HG03095 (cell line): ENCODE data around the gene LCN1.
"Not testable (repeated sequence)": the region's sequence is repeated elsewhere in the genome, so short reads cannot be mapped to it uniquely, and the experiment has no call there.

Experiments
- ATAC-seq: cut with Tn5 transposase; IDR thresholded peaks from one replicate; pipeline ENCODE4 v1.9.1; 2021; ENCODE audit warnings: moderate library complexity; ENCODE audit not compliant: unreplicated experiment

Gene LCN1

DNA sequence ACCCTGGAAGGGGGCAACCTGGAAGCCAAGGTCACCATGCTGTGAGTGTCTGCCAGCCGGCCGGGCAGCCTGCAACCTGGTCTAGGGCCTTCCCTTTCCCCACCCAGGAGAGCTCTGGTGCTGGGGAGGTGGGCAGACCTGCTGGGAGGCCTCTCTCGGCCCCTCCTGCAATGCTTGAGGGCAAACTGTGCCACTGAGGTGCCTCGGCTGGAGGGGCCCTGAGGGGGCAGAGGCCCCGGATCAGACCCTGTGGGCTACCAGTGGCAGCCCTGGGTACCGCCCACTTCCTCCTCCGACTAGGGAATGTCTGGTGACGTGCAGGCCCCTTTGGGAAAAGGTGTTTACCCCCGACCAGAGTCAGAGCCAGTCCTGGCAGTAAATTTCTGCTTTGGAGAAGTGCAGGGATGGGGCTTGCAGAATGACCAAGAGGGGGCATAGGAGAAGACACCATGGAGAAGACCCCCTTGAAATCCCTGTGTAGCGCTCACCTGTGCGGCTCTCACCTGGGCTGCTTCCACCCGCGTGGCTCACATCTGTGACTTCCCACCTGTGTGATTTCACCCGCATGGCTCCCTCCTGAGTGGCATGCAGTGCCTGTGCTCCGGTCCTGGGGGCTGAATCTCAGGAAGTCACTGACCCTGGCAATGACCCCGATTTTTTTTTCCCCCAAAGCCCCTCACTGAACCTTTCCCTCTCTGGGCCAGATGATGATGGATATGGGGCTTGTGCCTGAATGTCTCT lies 1.1 kb downstream of the LCN1 start:
- no peak for ATAC-seq

DNA sequence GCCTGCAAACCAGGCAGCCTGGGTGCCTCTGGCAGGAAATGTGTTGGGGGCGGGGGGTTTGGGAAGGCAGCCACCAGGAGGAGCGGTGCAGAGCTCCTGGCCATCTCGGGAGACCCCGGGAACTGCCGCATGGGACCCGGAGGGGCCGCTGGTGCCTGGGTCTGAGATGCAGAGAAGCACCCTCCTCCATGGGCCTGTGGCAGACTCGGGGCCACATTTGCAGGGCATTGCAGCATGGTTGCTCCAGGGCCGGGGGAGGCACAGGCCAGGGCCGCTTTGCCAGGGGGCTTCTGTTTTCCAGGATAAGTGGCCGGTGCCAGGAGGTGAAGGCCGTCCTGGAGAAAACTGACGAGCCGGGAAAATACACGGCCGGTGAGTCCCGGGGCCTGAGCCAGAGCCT lies 1.7 kb downstream of the LCN1 start:
- no peak for ATAC-seq

DNA sequence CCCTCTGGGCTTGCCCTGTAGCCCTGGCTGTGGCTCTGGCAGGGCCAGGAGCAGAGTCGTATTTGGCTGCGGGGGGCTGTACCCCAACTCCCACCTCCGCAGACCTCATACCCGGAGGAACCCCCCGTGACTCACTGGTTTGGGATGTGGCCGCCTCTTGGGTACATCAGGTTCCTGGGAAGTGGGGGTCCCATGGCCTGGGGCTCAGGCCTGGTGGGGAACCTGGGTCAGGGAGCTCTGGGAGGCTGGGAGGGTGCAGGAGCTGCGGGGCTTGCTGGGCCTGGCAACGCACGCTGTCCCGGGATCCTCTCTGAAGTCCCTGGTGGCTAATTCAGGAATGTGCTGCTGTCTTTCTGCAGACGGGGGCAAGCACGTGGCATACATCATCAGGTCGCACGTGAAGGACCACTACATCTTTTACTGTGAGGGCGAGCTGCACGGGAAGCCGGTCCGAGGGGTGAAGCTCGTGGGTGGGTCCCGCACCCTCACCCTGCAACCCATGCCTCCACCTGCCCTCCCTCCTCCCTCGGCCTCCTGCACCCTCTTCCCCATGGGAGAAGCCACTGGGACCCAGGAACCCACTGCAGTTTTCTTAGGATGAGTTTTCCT lies 2.4 kb downstream of the LCN1 start:
- no peak for ATAC-seq

DNA sequence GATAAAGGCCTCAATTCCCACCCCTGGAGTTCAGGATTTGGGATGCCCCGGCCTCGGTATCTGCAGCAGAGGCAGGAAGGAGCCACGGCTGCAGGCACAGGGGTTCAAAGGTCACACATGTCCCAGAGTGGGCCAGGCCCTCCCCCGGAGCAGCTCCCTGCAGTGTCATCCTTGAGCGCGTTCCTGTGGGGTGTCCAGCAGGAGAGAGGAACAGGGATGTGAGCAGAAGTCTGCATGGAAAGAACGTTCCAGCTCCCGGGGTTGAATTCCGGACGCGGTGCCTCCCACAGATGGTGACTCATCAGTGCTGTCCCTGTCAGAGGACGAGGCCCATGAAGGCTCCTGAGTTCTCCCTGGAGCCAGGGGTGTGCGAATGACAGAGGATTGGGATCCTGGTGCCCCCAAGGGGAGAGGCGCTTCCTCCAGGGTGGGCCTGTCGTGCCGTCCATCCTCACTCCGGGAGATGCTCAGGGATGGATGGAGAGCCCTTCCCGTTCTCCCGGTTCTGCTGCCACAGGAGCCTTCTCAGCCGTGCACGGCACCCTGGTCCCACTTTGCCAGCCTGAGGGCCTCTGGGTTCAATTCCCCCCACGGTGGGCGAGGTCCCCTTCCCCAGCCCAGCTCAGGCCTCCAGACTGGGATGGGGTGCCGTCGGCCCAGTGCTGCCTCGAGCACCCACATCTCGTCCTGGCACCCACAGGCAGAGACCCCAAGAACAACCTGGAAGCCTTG lies 3.1 kb downstream of the LCN1 start:
- ATAC-seq, result no peak

DNA sequence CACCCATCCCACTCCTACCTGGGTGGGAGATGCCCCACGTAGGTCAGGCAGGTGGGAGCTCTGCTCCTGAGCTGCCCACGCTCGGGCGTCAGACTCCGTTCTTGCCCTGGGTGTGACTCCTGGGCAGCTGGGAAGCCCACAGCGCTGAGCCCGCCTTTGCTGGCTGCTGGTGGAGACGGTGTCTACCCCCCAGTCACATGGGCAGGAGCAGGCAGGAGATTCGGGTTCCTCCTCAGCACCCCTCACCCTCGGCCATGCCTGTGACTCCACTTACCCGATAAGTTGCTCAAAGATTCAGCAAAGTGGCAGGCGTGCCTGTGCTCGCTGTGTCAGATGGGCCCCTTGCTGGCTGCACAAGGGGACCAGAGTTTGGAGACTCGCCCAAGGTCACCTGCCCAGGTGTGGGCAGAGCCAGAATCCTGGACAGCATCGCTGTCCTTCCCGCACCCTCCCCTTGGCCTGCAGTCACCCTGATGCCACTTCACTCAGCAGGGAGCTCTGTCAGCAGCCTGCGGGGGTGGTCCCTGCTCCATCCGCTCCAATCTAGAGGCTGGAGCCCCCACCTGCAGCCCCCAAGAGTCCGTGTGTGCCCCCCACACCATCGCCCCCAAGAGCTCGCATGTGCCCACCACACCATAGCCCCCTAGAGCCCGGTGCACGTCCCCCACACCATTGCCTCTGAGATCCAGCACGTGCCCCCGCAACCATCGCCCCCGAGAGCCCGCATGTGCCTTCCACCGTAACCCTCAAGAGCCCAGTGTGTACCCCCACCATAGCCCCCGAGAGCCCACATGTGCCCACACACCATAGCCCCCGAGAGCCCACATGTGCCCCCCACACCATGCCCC lies 4.2 kb downstream of the LCN1 start:
- ATAC-seq, result no peak

DNA sequence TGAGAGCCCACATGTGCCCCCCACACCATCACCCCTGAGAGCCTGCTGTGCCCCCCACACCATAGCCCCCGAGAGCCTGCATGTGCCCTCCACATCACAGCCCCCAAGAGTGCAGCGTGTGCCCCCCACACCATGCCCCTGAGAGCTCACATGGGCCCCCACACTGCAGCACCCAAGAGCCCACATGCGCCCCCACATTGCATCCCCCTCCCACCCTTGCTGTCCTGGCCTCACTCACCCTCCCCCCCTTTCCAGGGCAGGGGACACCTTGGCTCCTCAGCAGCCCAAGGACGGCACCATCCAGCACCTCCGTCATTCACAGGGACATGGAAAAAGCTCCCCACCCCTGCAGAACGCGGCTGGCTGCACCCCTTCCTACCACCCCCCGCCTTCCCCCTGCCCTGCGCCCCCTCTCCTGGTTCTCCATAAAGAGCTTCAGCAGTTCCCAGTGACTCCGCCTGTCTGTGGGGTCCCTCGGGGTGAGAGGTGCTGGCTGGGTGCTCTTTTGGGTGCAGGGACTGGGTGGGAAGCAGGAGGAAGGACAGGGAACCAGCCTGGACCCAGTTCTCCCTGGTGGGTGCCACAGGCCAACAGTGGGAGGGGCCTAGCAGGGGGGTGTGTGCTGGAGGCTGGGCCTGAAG lies 5.0 kb downstream of the LCN1 start:
- no peak for ATAC-seq

DNA sequence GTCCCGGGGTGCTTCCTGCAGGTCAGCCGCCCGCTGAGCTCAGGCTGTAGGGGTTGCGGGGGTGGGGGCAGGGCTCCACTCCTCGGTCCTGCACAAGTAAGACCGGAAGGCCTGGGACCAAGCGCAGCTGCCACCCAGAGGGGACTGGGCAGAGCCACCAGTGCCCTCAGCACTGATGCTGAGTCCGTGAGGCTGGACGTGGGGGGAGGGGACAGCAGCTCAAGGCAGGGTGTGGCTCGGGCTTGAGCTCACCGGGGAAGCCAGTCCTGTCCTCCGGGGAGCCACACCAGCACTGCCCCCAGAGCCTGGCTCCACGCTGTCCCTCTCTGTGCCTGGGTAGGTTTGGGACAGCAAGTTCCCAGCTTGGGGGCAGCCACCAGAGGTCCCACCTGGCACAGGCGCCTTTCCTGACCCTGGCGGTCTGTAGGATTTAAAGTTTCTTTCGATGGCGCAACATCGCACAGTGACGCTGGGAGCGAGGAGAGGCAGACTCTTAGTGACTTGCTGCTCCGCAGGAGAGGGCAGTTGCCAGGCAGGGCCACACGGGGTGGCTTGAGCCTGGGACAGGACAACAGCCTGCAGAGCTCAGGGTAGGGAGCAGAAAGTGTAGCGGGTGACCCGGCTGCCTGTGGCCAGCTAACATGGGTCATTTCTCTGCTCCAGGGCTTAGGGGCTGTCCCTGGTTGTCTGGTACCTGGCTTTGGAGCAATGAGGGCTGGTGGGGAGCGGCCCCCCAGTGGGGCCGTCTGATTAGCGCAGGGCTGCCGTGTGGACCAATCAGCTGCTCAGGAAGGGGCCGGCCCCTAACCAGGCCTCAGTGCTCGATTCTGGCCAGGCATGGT lies 5.7 kb downstream of the LCN1 start:
- ATAC-seq, result no peak

DNA sequence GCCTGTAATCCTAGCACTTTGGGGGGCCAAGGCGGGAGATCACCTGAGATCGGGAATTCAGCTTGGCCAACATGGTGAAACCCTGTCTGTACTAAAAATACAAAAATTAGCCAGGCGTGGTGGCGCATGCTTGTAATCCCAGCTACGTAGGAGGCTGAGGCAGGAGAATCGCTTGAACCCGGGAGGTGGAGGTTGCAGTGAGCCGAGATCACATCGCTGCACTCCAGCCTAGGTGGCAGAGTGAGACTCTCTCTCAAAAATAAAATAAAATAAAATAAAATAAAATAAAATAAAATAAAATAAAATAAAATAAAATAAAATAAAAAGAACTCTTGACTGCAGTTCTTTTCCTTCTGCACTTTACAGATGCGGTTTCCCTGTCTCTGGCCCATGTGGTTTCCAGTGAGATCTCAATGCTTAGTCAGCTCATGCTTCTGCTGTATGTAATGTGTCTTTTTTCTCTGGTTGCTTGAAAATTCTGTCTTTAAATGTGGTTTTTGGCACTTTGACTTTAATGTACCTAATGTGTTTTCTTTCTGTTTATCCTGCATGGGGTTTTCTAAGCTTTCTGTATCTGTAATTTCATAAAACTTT lies 7.7 kb downstream of the LCN1 start:
- not testable (repeated sequence) for ATAC-seq

DNA sequence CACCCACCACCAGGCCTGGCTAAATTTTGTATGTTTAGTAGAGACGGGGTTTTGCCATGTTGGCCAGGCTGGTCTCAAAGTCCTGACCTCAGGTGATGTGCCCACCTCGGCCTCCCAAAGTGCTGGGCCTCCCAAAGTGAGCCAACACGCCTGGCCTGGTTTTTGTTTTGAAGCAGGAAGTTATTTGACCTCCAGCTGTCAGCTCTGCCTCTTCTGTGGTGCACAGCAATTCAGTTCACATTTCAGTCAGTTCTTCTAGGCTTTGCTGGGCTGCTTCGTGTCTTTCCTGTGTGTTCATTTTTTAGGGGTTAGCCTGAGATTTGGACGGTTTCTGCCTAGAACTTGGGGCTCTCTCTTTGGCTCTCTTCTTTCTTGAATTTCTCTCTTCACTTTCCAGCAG lies 8.9 kb downstream of the LCN1 start:
- ATAC-seq, result no peak

DNA sequence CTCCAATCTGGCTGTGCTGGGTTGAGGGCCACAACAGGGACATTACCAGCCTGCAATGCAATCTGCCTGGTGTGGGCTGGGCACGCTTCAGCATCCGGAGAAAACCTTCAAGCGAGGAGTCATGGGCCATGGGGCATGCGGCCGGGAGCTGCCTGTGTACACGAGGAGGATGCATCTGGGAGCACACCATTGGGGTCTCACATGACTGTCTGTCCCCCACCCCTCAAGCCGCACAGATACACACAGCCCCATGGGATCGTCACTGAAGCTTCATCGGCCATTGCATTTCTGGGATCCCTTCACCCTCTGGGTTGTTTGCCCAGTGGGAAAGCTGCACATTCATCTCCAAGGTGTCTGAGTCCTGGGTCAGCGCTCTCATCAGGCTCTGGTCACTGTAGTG lies 9.9 kb downstream of the LCN1 start:
- no peak for ATAC-seq

DNA sequence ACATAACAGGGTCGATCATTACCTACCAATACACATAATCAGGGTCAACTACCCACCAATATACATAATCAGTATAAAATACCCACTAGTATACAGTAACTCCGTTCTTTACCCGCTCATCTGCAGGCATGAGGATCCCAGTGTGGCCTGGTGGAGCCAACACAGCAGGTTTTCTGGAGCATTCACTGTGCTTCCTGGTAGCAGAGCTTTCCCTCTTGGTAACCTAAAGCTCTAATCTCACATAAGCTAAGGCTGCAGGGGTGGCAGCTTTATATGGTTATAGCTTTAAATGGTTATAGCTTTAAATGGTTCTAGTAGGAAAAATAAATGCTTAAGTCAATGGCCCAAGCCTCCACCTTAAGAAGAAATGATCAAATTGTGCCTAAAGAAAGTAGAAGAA lies 11.9 kb downstream of the LCN1 start:
- ATAC-seq, result no peak

DNA sequence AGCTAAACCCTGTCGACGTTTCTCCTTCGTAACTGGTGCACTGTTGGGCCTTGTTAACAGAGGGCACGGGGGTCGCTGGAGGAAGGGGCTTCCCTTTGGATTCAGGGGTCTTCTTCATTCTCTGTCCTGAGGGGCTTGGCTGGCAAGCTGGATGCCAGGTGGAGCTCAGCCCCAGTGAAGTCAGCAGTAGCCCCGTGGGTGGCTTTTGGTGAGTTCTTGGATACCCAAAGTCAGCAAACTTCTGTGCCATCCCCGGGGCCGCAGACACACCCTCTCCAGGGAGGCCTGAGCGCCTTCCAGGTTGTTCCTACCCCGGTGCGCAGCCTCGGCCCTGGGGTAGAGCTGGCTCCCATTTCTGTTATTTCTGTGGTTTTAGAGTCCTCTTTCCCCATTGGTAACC lies 12.4 kb downstream of the LCN1 start:
- ATAC-seq, result no peak

DNA sequence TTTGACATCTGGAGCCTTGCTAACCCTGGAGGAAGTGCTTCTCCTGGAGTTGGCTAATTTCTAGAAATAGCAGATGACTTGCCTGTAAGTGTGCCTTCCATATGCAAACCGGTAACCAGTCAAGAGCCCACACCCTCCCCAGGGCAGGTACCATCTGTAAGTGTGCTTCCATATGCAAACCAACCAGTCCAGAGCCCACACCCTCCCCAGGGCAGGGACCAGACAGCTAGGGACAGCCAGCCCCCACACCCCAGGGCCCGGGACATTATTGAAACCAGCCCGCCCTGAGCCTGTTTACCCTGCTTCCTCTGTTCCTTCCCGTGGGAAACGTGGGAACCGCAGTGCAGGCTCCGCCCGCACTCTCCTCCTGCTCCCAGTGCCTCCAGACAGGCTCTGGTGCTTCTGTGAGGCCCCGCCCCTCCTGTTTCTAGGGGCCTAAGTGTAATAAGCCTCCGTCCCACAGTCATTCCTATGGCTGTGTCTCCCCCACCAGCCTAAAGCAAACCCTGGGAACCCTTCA lies 13.0 kb downstream of the LCN1 start:
- ATAC-seq, result not testable (repeated sequence)

DNA sequence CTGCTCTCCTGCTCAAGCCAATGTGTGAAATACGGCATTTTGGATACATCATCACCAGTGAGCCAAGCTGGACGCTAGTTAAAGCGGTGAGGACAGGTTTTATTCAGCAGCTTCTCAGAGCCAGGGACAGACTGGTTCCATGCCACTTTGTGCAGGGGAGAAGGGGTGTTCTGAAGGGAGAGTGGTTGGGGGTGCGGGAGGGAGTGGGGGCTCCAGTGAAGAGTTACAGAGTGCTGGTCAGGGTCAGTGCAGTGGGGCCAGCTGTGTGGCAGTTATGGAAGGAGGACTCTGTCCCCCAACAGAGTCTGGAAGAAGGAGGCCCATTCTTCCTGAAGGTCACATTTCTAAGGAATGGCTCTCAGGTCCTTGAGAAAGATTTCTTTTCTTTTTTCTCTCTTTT lies 13.6 kb downstream of the LCN1 start:
- not testable (repeated sequence) for ATAC-seq

DNA sequence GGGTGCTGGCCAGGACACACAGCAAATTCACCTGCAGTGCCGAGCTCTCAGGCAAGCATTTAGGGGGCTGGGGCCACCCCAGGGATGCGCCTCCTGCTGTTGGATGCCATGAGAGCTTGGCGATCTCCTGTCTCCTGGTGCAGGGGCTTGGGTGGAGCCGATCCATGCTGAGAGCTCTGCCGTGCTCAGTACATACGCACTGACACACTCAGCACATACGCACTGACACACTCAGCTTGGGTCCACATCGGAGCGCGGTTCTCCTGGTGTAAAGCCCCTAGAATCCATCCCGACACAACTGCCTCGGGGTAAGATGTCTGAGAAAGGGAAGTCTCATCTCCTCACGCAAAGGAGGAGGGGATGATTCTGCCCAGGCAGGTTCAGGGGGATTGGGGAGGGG lies 14.4 kb downstream of the LCN1 start:
- not testable (repeated sequence) for ATAC-seq

DNA sequence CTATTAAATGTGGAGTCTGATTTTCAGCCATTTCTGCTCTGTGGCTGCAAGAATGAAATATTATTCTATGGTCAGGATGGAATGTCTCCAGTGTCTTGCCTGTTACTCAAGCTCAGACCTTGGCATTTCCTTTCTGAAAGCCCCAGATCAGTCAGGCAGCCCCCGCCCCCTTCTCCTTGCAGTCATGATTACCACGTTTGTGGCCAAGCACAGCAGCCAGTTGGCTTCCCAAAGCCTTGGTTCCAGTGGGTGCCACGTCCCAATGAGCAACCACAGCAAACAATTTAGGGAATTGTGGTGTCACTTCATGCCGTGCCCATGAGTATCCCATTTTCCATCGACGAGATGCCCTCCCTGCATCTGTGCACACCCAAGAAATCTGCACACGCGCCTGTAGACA lies 15.0 kb downstream of the LCN1 start:
- ATAC-seq, result no peak

DNA sequence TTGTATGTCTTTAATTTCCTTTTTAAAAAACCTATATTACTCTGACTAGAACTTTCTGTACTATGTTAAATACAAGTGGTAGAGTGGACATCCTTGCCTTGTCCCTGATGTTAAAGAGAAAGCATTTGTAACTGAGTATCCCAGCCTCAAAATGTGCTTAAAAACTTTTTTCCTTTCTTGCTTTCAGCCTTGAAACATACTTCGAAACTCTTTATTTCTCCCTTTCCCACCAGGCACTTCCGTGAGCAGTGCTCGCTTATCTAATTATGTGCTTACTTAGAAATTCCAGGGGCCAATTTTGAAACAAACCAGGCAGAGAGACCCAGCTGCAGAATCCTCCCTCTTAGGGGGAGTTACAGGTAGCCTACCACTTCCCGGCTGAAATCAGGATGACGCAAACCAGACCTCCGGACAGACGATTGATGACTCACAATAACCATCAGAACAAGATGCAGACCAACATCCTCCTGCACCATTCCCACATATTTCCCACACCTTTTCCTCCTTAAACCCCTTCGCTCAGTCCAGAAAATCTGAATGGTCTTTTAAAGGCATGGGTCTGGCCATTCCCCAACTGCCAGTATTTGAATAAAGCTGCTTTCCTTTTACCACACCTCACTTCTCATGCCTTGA lies 22.1 kb downstream of the LCN1 start:
- not testable (repeated sequence) for ATAC-seq

DNA sequence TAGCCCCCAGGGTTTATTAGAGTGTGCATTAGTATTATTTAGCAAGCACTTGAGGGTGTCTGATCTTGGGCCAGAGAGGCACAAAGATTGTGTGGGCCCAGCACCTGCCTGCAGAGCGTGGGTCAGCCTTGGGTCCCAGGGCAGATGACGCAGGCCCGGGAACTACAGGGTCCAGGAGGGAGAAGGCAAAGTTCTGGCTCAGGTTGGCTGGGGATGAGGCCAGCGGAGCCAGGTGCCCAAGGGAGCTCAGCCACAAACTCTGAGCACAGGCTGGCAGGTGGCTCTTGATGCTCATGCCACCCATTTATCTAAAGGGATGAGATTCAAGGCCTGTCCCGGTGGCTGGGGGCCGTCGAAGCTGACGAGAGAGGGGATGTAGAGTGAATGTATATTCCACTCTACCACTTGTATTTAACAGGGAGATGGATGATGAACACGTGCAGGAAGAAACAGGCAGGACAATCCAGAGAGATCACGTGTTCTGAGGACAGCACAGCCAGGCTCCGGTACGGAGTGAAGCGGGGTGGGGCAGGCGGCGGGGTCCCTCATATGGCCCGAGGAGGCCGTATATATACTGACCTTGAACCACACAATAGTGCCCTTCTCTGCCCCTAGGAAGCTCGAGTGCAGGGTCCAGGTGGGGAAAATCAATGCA lies 23.9 kb downstream of the LCN1 start:
- no peak for ATAC-seq
